Cerebellar cortex (tissue), 1 donor: Measurements from ENCODE around the gene GAGE10.

Source experiments
- DNase-seq: peaks from one replicate; pipeline ENCODE4 v3.0.0-alpha.2; 2015; ENCODE audit warnings: low spot score

GAGE10 gene

GRCh38 chrX:49303346-49303745, at the start of gene GAGE10:
GAGE10 (plus strand) TSS chrX:49303646; CDS start chrX:49304860, 1,214 bp downstream.
- no peak for DNase-seq

DNA sequence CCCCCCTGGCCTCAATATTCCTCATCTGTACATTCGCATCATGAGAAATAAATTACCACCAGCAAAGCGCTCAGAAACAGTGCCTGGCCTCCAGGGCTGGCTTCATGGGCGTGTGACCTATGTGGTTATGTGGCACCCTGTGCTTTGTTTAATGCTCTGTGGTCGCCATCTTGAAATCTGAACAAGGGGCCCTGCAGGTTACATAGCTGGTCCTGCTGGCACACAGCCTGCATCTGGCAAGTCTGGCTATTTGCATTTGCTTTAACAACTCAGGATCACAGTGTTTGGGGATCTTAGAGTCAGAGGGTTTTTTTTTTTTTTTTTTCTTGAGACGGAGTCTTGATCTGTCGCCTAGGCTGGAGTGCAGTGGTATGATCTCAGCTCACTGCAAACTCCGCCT, 48.8 kb upstream of the GAGE10 start:
- DNase-seq, result no peak

- DNase-seq, result no peak
Measured at GRCh38 chrX:49256268-49256995, 47.0 kb upstream of the GAGE10 start.

- no peak for DNase-seq
Measured at GRCh38 chrX:49257074-49257790, 46.2 kb upstream of the GAGE10 start.

GRCh38 chrX:49257846-49258748, 45.3 kb upstream of the GAGE10 start:
- DNase-seq, result no peak

DNA sequence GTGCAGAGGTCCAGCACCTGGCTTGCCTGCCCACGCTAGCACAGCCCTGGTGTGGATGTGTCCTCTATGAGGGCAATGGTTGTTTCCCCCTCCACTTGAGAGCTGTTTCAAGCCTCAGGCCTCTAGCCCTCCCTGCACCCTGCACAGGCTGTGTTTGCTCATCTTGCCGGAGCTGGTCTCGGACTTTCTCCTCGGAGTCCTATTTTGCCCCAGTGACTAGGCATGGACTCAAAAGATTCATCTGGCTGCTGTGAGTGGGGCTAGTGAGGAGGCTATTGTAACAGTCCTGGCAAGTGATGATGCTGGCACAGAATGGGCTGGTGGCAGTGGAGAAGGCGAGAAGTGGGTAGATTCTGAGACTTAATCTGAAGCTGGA, 44.7 kb upstream of the GAGE10 start:
- DNase-seq, result no peak

DNA sequence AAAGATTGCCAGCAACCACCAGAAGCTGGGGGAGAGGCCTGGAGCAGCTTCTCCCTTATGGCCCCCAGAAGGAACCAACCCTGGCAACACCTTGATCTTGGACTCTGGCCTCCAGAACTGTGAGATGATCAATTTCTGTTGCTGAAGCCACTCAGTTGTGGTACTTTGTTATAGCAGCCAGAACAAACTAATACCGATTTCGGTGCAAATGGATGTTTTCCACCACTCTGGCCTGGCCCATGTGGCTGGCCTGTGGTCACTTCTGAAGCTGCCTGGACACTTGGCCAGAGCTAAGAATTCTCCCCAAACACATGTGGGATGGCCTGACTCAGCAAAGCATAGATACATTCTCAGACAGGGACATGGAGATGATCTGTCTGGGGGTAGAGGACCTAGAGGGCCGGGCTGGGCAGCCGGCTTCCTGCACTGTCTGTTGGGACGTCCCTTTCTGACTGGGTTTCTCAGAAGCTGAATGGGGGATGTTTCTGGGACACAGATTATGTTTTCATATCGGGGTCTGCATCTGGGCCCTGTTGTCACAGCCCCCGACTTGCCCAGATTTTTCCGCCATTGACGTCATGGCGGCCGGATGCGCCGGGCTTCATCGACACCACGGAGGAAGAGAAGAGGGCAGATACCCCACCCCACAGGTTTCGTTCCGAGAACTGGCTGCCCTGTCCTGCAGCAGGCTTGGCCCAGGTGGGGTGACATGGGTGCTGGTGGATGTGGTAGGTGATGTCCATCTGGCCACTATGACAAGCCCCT, 43.0 kb upstream of the GAGE10 start:
- no peak for DNase-seq

GRCh38 chrX:49262603-49263002, 40.8 kb upstream of the GAGE10 start:
- DNase-seq, result no peak

- no peak for DNase-seq
Measured at GRCh38 chrX:49263631-49264030, 39.8 kb upstream of the GAGE10 start.

DNA sequence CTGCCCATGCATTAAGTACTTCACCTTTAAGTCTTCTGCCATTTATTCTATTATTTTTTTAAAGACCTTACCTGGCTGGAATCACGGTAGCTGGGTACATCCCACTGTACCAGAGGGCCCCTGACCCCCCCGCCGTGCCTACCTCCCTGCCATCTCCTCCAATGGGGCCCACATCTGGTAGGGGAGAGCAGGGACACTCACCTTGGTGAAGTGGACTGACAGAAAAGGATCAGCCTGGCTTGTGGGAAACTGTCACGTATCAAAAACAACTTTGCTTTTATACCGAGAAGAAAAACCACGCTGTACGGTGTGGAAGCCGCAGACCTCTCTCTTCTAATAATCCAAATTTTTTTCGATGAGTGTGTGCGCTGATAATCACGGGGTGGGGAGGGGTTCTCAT, 39.0 kb upstream of the GAGE10 start, which contains the start of gene FOXP3:
Gene FOXP3 (minus strand): TSS at position 251 of the 400 bp plus-strand sequence. CDS start 6,205 bp downstream, outside the sequence.
- DNase-seq, result no peak

DNA sequence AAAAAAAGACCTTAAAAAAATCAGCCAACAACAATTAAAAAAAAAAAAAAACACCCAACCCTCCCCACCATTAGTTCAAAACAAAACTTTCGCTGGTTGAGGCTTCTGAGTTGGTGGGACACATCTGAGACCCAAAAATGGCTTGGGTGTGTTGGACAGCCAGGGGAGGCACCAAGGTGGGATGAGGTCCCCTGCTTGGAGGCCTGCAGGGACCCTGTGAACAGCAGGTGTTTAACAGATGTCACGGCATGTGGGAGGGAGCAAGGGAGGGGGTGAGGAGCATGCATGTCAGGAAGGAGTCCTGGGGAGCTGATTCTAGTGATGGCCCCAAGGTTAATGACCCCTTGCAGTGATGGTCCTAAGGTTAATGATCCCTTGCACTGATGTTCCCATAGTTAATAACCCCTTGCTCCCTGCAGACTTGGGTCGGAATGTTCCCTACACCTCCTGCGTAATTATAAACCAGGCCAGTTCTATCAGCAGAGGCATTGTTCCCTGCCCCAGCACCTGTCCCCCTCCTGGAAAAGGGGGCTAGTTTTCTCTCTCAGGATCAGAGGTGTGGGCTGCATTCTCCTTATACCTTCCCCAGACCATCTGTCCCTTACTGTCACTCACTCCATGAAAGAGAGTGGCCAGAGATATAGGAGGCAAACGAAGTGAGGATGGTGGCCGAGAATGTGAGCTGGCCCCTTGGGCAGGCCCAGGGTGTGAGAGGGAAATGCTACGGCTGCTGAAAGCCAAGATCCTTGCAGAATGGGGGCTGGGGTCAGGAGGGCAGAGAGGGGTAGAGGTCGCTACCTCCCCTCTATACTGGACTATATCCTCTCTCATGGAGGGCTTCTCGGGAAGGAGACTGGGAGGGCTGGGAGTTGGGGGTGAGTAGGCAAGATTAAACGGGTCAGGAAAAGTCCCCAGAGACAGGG, 36.7 kb upstream of the GAGE10 start:
- no peak for DNase-seq

- DNase-seq, result no peak
Measured at GRCh38 chrX:49268702-49269009, 34.8 kb upstream of the GAGE10 start.

DNA sequence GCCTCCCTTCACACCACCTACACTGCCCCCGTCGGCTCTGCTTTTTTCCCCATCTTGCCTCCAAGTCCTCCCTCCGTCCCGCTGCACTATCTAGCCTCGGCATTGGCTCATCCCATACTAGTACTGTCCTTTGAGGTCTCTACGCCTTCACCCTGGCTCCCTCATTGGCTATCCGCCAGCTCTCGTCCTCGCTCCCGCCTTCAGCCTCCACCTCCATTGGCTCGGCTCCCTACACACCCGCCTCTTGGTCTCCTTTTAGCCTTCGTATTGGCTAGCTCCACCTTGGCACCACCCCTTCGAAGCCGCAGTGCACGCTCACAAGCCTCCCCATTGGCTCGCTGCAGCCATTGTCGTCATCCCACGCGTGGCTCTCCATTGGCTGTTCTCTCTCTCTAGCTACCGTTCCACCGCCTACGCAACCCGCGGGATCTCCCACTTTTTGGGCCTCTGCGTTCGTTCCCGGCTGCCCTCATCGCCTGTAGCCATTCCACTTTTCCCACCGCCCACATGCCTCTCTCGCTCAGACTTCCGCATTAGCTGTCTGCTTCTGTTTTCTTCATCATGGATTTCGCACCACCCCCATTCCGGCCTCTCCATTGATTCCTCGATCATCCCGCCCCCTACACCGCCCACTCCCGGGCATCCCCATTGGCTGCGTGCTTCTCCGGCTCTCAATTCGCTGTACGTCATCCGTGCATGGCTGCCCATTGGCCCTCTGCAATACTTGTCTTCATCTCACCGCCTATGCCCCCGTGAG, 34.3 kb upstream of the GAGE10 start:
- DNase-seq, result peak; percentile 98

DNA sequence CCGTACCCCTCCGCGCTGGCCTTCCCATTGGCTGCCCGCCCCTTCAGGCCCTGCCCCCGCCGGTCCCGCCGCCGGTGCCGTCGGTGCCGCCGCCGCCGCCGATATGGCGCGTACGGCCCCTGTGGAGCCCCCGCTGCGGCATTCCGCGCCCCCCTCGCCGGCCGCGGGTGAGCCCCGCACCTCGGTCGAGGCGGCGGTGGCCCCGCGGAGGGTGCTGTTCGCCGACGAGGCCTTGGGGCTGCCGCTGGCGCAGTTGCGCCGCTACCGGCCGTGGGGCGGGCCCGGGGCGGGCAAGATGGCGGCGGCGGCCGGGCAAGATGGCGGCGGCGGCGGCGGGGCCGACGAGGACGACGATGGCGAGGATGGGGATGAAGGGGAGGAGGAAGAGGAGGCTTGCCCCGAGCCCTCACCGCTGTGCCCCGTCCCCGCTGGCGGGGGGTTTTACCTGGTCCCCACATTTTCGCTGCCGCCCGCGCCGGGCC, 33.6 kb upstream of the GAGE10 start, which contains the start of gene PPP1R3F:
Gene PPP1R3F (plus strand): TSS at position 27 of the 482 bp plus-strand sequence. CDS start 77 bp downstream, at position 104.
- DNase-seq, result no peak

GRCh38 chrX:49270249-49270921, 33.1 kb upstream of the GAGE10 start:
- no peak for DNase-seq

DNA sequence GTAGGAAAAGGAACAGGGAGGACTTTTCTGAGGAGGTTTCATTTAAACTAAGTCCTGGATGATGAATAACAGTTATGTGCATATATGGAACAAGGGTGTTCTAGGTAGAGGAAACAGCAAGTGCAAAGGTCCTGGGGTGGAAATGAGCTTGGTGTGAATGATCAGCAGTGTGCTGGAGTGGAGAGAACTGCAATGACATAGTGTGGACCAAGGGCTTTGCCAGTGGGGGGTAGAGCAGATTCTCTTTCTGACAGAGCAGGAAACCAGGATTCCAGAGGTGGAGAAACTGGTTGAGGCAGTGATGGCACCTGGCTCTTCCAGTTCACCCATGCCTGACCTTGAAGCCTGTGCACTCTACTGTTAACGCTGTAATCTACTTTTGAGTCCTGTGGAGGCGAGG, 32.1 kb upstream of the GAGE10 start:
- DNase-seq, result no peak

DNA sequence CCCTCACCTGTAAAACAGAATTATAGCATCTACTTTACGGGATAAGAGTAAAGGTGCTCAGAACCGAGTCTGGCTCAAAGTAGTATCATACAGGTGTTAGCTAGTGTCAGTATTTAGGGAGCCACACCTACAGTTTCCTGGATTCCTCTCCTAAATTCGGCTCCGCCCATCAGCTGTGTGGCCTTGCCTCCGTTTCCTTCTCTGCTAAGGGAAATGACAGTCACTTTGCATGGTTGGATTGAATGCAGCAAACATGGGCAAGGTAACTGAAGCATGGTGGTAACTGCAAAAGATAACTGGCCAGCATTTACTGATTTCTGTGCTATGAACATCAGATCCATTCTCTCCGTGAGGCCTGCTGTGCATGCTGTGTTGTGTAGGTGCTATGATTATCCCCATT, 31.0 kb upstream of the GAGE10 start:
- DNase-seq, result no peak

DNA sequence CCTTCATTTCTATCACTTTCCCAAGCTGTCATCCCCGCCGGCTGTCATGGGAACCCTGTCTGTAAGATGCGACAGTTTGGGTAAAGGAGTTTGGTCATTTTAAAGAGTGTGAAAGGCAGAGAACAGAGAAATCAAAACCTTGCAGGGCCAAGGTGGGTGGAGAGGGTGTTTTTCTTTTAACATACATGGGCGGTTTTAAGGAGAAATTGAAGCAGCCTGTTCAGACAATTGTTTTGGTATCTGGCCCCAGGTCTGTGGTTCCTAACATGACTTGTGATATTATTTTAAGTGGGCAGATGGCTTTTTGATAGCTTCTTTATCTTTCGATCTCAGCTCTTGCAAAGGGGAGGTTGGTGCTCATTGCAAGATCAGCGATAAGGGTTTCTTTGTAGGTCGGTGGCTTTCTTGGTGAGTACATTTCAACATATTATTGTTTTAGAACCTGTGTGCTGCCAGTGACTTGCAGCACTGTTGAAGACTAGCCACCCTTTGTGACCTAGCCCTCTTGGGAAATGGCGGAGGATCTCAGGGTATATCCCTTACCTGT, 30.2 kb upstream of the GAGE10 start:
- no peak for DNase-seq

- DNase-seq, result no peak
Measured at GRCh38 chrX:49276207-49276606, 27.2 kb upstream of the GAGE10 start.
